ENCODE results near the gene ELOA. TPM values are rescaled to one million over a fixed set of nuclear protein-coding genes. Genes with fewer than 3 reads are reported as not detected.

Gene ELOA
- total and polyA plus RNA-seq, 9 of the 15 experiments (the other 6 are each of a cell fraction or from before 2014, with no cell fraction given), result 31.9 to 98.6 (median 61.3) TPM

- 0 out of 2 replicates have a peak, but pooled peaks have one; percentile 6 for TF ChIP-seq ZNF12 (CRISPR knock-in tag; IDR thresholded peaks at IDR 0.05)
- TF ChIP-seq ZC3H11A (IDR thresholded peaks at IDR 0.05; ENCODE audit: low read depth, low read length), result 0 out of 2 replicates have a peak, but pooled peaks have one; percentile 25
- no peak for TF ChIP-seq HEY1 (CRISPR knock-in tag; IDR thresholded peaks at IDR 0.05; ENCODE audit: borderline replicate concordance)
- TF ChIP-seq, protein P1, sequence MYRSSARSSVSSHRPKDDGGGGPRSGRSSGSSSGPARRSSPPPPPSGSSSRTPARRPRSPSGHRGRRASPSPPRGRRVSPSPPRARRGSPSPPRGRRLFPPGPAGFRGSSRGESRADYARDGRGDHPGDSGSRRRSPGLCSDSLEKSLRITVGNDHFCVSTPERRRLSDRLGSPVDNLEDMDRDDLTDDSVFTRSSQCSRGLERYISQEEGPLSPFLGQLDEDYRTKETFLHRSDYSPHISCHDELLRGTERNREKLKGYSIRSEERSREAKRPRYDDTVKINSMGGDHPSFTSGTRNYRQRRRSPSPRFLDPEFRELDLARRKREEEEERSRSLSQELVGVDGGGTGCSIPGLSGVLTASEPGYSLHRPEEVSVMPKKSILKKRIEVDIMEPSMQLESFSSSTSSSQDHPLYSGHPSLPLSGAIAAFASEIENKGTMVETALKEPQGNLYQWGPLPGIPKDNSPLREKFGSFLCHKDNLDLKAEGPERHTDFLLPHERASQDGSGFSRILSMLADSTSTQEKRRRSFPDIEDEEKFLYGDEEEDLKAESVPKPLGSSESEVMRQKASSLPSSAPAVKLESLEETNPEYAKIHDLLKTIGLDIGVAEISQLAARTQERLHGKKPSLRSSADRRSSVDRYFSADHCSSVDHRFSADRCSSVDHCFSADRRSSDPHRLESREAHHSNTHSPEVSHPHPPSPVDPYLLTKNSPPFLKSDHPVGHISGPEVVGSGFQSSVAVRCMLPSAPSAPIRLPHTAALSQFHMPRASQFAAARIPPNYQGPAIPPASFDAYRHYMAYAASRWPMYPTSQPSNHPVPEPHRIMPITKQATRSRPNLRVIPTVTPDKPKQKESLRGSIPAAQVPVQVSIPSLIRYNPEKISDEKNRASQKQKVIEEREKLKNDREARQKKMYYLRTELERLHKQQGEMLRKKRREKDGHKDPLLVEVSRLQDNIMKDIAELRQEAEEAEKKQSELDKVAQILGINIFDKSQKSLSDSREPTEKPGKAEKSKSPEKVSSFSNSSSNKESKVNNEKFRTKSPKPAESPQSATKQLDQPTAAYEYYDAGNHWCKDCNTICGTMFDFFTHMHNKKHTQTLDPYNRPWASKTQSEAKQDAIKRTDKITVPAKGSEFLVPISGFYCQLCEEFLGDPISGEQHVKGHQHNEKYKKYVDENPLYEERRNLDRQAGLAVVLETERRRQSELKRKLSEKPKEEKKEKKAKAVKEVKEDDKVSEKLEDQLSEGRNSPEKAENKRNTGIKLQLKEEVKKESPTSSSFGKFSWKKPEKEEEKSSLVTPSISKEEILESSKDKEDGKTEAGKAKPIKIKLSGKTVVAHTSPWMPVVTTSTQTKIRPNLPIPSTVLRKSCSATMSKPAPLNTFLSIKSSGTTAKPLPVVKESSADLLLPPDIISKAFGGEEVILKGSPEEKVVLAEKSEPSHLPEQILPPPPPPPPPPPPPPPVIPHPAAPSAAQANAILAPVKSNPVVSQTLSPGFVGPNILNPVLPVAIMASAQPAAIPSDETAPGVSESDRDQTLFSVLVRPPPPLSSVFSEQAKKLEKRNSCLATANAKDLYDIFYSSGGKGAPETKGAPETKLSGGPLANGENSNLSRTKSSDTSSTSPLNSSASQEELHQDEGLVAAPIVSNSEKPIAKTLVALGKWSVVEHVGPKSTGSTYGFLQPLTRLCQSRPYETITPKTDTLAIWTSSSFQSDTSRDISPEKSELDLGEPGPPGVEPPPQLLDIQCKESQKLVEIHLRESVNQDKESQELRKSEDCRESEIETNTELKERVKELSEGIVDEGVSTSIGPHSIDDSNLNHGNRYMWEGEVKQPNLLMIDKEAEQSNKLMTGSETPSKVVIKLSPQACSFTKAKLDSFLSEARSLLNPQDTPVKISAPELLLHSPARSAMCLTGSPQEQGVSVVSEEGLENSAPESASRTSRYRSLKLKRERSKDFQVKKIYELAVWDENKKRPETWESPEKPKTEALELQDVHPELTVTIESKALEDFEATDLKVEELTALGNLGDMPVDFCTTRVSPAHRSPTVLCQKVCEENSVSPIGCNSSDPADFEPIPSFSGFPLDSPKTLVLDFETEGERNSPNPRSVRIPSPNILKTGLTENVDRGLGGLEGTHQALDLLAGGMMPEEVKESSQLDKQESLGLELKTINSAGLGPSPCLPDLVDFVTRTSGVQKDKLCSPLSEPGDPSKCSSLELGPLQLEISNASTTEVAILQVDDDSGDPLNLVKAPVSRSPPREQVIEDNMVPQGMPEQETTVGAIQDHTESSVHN (IDR thresholded peaks at IDR 0.05; ENCODE audit: borderline replicate concordance in 1 of 2, low read depth in 1 of 2), result peak in 1 of 2 experiments; percentile 73; a peak in 2 of 4 replicates
- TF ChIP-seq SAP30 (IDR thresholded peaks at IDR 0.05; ENCODE audit: borderline replicate concordance, insufficient read depth, low read depth, low read length, poor library complexity, severe bottlenecking), result no peak
- TF ChIP-seq, protein P2, sequence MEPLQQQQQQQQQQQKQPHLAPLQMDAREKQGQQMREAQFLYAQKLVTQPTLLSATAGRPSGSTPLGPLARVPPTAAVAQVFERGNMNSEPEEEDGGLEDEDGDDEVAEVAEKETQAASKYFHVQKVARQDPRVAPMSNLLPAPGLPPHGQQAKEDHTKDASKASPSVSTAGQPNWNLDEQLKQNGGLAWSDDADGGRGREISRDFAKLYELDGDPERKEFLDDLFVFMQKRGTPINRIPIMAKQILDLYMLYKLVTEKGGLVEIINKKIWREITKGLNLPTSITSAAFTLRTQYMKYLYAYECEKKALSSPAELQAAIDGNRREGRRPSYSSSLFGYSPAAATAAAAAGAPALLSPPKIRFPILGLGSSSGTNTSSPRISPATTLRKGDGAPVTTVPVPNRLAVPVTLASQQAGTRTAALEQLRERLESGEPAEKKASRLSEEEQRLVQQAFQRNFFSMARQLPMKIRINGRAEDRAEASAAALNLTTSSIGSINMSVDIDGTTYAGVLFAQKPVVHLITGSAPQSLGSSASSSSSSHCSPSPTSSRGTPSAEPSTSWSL (CRISPR knock-in tag; IDR thresholded peaks at IDR 0.05; ENCODE audit: borderline replicate concordance), result no peak
- TF ChIP-seq TAF7 (tag; IDR thresholded peaks at IDR 0.05), result 0 out of 2 replicates have a peak, but pooled peaks have one; percentile 40
- TF ChIP-seq GABPA (tag; conservative IDR thresholded peaks at IDR 0.05; ENCODE audit: low read depth), result peak; percentile 96
- TF ChIP-seq POLR2B (IDR thresholded peaks at IDR 0.05; ENCODE audit: low read depth, partially characterized antibody), result peak; percentile 94
- TF ChIP-seq, protein P3, sequence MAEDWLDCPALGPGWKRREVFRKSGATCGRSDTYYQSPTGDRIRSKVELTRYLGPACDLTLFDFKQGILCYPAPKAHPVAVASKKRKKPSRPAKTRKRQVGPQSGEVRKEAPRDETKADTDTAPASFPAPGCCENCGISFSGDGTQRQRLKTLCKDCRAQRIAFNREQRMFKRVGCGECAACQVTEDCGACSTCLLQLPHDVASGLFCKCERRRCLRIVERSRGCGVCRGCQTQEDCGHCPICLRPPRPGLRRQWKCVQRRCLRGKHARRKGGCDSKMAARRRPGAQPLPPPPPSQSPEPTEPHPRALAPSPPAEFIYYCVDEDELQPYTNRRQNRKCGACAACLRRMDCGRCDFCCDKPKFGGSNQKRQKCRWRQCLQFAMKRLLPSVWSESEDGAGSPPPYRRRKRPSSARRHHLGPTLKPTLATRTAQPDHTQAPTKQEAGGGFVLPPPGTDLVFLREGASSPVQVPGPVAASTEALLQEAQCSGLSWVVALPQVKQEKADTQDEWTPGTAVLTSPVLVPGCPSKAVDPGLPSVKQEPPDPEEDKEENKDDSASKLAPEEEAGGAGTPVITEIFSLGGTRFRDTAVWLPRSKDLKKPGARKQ (CRISPR knock-in tag; IDR thresholded peaks at IDR 0.05), result no peak
- peak; percentile 73 for TF ChIP-seq ZBTB12 (CRISPR knock-in tag; IDR thresholded peaks at IDR 0.05)
Measured at GRCh38 chr1:23777979-23778814, 34.9 kb downstream of the ELOA start, which contains the start of gene PITHD1 (continued).

Measured in K562 (cell line).